Measurements from ENCODE around the gene ITGAE.
"Not testable (repeated sequence)": the region's sequence is repeated elsewhere in the genome, so short reads cannot be mapped to it uniquely, and the experiment has no call there.

Gene ITGAE

DNA sequence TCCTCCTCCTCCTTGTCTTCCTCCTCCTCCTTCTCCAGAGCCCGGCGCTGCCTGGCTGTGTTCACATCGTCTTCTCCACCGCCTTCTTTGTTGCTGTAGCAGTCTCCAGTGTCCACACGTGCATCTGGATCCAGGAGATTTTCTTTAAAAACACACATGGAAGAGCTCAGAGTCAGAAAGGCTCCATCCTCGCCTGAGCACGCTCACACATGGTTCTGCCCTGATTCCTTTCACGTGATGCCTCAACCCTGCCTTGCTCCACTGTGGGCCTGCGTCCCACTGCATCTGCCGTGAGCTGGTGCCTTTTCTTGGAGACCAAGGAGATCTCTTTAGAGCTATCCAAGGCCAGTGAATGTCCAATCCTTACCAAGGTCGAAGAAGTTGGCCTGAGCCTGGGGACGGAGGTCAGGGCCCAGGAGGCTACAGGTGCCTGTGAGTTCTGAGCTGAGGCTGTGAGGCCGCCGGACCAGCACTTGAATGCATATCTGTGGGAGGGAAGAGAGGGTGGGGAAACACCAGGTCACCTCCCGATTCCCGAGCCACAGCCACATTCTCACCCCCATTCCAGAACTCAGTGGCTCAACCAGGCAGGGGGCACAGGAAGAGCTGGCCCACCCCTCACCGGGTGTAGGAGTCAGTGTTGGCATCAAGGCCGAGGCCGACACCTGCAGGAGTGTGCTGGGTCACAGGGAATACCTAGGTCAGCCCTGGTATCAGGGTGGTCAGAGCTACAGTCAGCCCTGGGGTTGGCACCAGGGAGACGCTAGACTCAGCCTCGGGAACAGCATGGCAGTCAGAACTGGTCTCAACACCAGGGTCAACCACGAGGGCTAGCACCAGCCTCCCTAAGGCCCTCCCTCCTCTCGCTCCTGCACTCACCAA, 39.7 kb downstream of the ITGAE start:
- DNase-seq = no peak

DNA sequence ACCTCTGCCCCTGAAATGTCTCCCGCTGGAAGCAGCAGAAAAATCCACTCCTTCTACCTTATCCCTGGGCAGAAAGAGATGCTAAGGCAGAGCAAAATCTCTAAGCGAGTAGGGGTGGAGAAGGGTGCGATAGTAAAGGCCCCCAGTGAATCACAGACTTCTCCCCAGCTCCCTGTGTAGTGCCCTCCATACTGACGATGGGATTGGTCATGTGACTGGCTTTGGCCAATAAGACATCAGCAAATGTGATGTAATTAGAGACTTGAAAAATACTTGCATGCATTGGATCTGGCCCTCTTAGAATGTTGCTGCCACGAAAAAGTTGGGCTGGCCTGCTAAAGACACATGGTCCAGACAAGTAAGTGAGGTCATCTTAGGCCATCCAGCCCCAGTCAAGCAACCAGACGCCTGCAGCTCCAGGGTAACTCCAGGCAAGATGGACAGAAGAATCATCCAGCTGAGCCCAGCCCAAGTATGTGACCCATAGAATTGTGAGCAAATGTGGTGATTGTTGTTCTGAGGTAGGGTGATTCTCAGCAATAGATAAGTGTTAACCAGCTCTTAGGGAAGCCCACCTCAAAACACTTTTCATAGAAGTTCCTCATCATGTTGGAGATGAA, 41.3 kb downstream of the ITGAE start:
- no peak for DNase-seq

DNA sequence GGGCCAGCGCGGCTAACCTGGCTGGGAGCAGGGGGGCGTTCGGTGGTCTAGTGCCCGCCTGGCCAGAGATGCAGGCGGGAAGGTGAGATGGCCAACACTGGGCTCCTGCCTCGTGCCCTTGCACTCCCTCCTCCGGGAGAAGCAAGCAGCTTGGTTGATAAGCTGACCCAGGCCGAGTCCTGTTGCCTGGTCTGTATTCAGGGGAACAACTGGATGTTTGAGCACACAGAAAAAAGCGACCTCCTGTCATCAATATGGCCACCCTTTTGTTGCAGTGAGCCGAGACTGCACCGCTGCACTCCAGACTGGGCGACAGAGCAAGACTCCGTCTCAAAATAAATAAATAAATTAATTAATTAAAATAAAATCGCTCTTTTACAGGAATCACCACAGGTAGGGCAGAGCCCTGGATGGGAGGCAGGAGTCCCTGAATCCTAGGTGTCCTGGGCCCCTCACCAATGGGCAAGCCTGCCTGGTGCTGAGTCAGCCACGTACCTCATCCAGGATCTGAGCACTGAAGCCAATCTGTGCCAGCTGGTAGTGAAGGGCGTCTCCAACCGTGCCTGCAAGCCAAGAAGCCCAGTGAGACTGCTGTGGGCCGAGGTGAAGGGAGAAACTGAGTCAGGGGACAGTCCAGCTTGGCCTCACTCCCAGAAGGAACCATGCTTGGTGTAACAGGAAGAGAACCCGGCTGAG, 45.5 kb downstream of the ITGAE start:
- DNase-seq = no peak

DNA sequence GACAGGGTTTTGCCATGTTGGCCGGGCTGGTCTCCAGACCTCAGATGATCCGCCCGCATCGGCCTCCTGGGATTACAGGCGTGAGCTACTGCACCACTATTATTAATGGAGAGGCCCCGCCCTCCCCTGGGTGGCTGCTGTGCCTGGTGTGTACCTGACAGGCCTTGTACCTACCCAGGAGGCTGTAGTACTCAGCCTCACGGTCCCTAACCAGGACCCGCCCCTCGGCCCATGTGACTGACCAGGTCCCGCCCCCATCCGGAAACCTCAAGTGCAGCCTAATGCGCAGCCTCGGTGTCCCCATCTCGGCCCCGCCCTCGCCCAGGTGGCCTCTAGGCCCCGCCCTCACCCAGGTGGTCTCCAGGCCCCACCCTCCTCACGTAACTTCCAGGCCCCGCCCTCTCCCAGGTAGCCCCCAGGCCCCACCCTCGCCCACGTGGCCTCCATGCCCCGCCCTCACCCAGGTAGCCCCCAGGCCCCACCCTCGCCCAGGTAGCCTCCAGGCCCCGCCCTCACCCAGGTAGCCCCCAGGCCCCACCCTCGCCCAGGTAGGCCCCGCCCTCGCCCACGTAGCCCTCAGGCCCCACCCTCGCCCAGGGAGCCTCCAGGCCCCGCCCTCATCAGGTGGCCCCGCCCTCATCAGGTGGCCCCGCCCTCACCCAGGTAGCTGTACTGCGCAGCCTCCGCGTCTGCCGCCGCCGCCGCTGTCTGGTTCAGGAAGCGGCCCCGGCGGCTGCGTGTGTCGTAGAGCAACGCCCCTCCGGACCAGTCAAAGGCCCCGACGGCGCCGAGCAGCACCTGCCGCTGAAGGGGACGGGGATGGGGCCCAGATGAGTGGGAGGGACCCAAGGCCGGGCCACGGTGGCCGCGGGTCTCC, 46.3 kb downstream of the ITGAE start:
- DNase-seq = no peak

DNA sequence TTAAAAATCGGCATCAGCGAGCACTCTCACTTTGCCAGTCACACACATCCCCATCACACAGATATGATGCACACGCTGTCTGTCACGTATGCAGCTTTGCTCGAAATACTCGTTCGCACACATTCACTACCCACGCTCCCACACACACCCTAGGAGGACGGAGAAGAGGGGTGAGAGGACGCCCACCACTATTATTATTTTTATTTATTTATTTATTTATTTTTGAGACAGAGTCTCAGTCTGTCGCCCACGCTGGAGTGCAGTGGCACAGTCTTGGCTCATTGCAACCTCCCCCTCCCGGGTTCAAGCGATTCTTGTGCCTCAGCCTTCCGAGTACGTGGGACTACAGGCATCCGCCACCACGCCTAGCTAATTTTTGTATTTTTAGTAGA, 46.9 kb downstream of the ITGAE start:
- no peak for DNase-seq

DNA sequence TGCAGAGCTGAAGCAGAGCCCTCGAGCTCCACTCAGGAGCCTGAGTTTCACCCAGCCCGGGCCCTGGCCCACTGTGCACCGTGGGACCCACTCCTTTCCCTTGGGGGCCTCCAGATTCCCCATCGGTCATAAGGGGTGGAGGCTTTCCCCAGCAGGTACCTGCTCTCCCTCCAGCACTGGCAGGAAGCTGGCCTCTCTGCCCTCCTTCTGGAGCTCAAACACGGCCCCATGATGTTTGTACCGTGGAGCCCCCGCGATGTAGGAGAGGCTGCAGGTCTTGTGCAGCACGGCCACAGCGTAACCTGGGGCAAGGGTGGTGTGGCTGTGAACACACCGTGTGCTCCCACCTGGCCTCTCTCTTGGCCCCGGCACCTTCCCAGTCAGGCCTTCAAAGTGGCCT, 47.4 kb downstream of the ITGAE start:
- DNase-seq = no peak

DNA sequence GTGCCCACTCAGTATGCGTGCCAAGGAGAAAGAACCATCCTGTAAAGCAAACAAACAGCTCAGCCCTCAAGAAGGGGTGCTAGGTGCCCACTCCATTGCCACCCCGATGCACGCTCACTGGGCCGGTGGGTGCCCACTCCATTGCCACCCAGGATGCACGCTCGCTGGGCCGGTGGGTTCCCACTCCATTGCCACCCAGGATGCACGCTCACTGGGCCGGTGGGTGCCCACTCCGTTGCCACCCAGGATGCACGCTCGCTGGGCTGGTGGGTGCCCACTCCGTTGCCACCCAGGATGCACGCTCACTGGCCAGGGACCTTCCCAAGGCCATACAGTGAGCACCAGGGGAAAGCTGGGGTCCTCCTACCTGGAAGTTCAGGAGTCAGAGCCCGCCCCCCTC, 49.2 kb downstream of the ITGAE start:
- no peak for DNase-seq

DNA sequence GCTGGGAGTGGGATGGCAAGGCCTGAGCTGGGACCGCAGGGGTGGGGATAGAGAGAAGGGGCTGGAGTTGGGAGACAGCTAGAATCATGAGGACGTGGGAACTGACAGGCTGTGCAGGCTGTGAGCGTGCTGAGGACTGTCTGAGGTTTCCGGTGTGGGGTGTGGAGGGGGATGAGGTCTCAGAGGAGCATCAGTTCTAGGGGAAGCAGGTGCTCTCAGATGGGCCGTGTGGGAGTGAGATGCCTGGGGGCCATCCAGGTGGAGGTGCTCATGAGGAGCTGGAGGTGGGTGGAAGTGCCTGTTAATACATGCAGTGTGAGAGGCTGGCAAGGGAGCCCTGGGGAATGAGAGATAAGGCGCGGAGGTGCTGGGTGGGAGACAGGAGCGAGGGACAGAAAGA, 50.1 kb downstream of the ITGAE start:
- DNase-seq = no peak

DNA sequence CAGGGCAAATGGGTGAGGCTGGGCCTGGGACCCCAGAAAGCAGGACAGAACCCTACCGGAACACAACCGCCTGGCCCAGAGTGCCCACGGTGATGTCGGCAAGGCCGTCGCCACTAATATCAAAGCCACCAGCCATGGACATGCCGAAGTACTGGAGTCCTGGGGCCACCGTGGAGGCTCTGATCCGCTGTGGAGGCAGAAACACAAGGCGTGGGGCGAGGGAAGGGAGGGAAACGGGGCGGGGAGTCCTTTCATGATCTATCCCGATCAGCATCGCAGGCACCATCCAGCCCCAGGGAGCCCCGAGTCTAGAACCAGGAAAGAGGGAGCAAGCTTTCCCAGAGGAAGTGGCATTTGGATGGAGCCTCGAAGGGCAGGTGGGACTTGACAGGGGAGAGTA, 50.7 kb downstream of the ITGAE start:
- no peak for DNase-seq

DNA sequence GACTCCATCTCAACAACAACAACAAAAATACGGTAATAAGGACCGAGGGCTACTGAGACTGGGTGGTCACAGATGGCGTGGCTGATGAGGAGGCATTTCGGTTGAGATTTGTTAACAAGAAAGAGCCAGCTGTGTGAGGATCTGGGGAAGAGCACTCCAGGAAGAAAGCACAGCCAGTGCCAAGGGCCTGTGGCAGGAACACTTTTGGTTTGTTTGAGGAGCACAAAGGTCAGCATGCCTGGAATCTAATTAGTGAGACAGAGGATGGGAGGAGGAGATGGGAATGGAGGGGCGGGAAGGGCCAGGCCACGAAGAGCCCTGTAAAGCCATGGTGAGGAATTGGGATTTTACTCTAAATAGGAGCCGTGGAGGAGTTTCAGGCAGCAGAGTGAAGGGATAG, 52.4 kb downstream of the ITGAE start:
- no peak for DNase-seq

DNA sequence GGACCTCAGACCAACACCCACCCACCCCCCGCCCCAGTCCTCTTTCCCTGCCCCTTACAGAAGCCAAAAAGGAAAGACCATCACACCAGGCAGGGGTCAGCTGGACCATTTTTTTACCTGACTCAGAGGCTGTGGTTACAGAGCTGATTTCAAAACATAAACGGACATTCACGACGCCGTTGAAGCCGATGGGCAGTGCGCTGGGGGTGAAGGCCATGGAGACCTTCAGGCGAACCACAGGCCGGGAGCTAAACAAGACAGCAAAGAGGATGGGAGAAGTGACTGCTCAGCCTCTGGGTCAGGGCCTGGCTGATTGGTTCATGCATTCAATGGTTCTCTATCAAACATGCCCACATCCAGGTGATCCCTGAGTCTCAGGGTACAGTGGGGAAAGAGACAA, 53.2 kb downstream of the ITGAE start:
- DNase-seq = no peak

DNA sequence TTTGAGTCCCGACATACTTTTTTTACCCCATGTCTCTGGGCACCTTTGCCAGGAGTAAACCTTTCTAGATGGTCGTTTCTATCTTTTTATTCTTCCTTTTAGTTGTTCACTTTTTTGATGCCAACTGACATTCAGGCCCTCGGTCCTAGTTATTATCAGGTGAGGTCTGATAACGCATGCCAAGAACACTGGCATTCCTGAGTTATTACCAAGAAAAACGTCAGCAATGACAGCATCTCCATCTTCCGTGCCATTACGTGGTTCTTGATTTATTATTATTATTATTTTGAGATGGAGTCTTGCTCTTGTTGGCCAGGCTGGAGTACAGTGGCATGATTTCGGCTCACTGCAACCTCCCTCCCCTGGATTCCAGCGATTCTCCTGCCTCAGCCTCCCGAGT, 55.9 kb downstream of the ITGAE start:
- no peak for DNase-seq

DNA sequence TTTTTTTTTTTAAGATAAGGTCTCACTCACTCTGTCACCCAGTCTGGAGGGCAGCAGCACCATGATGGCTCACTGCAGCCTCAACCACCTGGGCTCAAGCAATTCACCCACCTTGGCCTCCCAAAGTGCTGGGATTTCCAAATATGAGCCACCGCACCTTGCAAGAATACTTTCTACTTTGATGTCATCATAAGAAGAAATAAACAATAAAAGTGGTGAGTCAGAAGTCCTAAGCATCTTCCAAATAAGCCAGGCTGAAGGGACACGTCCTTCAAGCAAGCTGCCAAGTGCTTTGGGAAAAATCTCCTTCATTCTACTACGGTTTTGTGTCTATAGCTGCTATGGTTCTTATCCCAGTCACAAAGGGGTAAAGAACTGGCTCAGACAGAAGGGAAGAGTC, 57.0 kb downstream of the ITGAE start:
- DNase-seq = no peak

DNA sequence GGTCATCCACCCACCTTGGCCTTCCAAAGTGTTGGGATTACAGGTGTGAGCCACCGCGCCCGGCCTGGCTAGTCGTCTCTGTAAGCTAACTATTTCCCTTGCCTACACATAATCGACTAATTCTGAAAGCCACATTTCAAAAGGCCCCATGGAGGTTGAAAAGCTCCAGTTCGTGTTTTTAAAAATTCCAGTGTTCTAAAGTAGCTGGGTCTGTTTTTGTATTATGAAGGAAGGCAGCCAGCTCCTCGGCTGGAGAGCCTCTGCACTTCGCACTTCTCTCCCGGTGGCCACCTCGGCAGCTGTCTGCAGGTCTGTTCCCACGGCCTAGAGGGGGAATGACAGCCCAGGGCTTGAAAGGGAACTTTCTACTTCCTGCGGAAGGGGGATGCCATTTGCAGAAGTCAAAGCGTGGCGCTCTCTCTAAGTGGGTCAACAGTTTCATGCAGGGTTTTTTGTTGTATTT, 60.3 kb downstream of the ITGAE start:
- DNase-seq = no peak

DNA sequence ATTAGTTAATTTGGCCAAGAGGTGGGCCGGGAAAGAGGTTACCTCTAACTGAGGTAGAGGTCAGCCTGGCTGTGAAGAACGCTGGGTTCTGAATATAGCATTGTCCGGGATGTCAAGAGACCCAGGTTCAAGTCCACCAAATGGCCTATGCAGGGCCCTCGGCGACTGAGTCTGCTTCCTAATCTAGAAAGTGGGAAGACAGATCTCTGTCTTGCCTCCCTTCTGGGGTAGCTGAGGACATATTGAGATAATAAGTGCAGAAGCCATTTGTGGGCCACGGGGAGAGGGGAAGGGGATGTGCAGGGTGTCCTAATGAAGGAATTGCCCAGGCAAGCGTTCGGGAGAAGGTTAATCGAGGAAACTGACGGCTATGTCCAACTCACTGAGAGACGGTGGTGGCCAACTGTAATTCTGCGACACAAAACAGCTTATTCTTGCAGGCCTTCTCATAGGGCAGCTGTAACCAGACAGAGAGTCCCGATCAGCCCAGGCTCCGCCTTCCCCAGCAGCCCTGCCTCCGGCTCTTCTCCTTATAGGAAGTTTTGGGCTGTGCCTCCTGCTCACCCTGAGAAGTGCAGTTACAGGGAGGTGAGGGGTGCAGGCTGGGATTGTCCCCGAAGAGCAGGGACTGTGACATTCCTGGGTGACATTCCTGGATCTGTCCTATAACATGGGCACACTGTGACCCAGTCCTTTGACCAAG, 61.4 kb downstream of the ITGAE start:
- DNase-seq = no peak

DNA sequence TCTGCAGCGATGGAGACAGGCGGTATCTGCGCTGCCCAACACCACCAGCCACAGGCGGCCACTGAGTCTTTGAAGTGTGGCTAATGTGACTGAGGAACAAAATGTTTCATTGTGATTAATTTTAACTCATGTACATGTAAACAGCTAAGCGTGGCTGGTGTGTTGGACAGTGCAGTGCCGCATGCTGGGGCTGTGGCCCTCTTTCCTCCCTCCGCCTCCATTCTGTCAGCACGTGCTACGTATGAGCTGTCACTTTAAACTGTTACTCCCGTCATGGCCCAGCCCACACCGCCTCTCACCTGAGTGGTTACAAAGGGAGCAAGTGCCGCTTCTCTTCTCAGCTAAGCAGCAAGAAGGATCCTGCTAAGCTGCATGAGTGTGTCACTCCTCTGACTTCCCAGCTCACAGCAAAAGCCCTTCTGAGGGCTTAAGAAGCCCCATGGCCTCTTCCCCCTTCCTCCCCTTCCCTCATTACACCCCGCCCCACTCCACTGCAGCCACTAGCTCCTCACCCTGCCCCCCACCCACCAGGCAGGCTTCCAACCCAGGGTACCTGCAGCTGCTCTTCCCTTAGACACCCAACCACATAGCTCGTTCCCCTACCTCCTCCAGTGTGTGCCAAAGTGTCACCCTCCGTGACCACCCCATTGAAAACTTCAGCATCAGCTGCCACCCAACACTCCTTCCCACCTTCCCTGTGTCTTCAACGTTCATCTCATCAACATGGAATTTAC, 62.3 kb downstream of the ITGAE start:
- DNase-seq = no peak

DNA sequence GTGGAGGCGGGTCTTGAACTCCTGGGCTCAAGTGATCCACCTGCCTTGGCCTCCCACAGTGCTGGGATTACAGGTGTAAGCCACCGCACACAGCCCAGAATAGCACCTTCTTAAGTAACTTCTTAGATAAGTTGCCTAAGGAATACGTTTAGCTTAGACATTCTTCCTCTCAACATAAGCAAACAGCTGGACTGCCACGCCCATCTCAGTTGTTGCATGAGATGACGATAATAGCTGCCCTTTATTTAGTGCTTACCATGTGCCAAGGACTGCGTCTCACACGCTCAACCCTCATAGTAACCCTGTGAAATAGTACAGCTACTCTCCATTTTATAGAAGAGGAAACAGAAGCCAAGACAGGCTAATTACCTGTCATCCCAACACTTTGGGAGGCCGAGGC, 65.5 kb downstream of the ITGAE start:
- DNase-seq = no peak

DNA sequence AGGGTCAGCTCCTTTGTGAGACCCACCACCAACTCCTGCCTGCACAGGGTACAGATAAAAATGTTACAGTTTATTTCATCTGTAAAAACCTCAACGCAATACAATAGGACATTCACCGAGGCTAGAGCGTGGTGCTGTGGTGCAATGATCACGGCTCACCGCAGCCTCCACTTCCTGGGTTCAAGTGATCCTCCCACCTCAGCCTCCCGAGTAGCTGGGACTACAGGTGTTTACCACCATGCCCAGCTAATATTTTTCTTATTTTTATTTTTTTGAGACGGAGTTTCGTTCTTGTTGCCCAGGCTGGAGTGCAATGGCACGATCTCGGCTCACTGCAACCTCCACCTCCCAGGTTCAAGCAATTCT, 66.1 kb downstream of the ITGAE start:
- DNase-seq = not testable (repeated sequence)

DNA sequence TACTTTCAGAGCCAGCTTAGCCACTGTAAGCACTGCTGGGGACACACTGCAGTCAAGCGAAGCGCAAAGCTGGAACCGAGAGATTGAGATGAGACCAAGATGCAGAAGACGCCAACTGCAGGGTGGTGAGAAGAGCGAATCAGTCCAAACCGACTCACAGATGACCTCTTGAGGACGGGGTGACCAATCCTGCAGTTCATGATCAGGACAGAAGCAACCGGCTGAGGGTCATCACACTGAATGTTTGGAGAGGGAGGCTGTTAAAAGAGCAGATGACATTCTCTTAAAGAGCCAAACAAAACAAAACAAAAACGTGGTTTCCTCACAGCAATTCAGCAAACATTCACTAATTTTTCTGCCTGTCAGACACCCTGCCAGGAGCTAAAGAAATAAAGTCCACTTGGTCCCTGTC, 68.8 kb downstream of the ITGAE start:
- DNase-seq = peak in 1 of 2 experiments; percentile 28

DNA sequence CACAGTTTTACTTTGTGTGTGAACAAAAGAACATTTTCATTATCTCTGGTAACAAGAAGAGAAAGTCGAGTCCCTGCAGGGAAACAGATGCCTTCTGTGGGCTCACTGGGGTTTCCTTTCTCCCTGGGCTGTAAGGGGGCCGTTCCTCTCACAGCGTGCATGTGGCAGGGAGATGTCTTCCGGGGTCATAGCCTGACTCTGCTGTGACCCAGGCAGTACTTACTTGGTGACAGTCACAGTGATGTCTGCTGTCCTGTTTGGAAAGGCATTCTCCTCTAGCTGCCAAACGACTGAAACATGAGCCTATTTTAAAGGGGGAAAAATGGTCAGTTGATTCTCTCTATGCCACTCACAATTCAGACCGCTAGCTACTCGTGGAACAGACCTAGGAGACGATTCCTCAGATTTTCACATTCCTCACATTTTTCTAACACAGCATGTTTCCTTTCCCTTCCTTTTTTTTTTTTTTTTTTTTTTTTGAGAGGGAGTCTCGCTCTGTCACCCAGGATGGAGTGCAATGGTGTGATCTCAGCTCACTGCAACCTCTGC, 70.0 kb downstream of the ITGAE start:
- no peak for DNase-seq

DNA sequence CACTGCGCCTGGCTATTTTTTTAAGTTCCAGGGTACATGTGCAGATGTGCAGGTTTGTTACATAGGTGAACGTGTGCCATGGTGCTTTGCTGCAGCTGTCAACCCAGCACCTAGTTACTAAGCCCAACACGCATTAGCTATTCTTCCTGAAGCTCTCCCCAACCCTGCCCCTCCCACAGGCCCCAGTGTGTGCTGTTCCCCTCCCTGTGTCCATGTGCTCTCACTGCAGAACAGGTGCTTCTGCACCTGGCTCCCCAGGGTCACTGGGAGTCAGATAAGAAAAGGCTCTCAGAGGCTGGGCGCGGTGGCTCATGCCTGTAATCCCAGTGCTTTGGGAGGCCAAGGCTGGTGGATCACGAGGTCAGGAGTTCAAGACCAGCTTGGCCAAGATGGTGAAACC, 71.1 kb downstream of the ITGAE start:
- DNase-seq = no peak

Measured in SHP77 (cell line).